HG02642 (cell line): ENCODE results near the gene DYSF.
"Not testable (repeated sequence)": the region's sequence is repeated elsewhere in the genome, so short reads cannot be mapped to it uniquely, and the experiment has no call there.

ENCODE experiments used
- ATAC-seq: cut with Tn5 transposase; IDR thresholded peaks from one replicate; pipeline ENCODE4 v1.9.1; 2021; ENCODE audit warnings: mild to moderate bottlenecking; ENCODE audit not compliant: unreplicated experiment, poor library complexity

The DYSF gene

GRCh38 chr2:71469403-71470398 lies 16.3 kb downstream of the DYSF start:
- no peak for ATAC-seq

- ATAC-seq: no peak
Measured at GRCh38 chr2:71471276-71471675, 17.9 kb downstream of the DYSF start.

- no peak for ATAC-seq
Measured at GRCh38 chr2:71472019-71472418, 18.7 kb downstream of the DYSF start.

- no peak for ATAC-seq
Measured at GRCh38 chr2:71473346-71474031, 20.1 kb downstream of the DYSF start.

GRCh38 chr2:71474116-71474743 lies 20.9 kb downstream of the DYSF start:
- ATAC-seq: no peak

- no peak for ATAC-seq
Measured at GRCh38 chr2:71474744-71475397, 21.5 kb downstream of the DYSF start.

- ATAC-seq: no peak
Measured at GRCh38 chr2:71476495-71476894, 23.1 kb downstream of the DYSF start.

GRCh38 chr2:71477231-71477691 lies 23.9 kb downstream of the DYSF start:
- ATAC-seq: no peak

- no peak for ATAC-seq
Measured at GRCh38 chr2:71478806-71479205, 25.4 kb downstream of the DYSF start.

- ATAC-seq: no peak
Measured at GRCh38 chr2:71479261-71479660, 25.9 kb downstream of the DYSF start.

- no peak for ATAC-seq
Measured at GRCh38 chr2:71481111-71481510, 27.8 kb downstream of the DYSF start.

- ATAC-seq: no peak
Measured at GRCh38 chr2:71482055-71482454, 28.7 kb downstream of the DYSF start.

GRCh38 chr2:71483246-71483645 lies 29.9 kb downstream of the DYSF start:
- ATAC-seq: no peak

- ATAC-seq: no peak
Measured at GRCh38 chr2:71484354-71484753, 31.0 kb downstream of the DYSF start.

GRCh38 chr2:71486881-71487640 lies 33.7 kb downstream of the DYSF start:
- no peak for ATAC-seq

- ATAC-seq: not testable (repeated sequence)
Measured at GRCh38 chr2:71491551-71491950, 38.2 kb downstream of the DYSF start.

- no peak for ATAC-seq
Measured at GRCh38 chr2:71492112-71492511, 38.8 kb downstream of the DYSF start.

GRCh38 chr2:71494091-71494490 lies 40.7 kb downstream of the DYSF start:
- no peak for ATAC-seq

- ATAC-seq: no peak
Measured at GRCh38 chr2:71494523-71495155, 41.3 kb downstream of the DYSF start.
